Ovary (tissue), 9 donors: Measurements from ENCODE around the gene PTPRK. TPM values are rescaled to one million over a fixed set of nuclear protein-coding genes. Genes with fewer than 3 reads are reported as not detected.

Experiments
- DNase-seq, 5 donors: peaks; one replicate each; pipeline ENCODE4 v3.0.0-alpha.2; 2019 to 2020
- H3K27ac ChIP-seq, 2 donors: fragments of 200-600 bp; one replicate each; pipeline versions ENCODE4 v1.5.1 to v1.8.0; 2019 to 2022
- H3K27me3 ChIP-seq: fragments of 200-600 bp; one replicate; pipeline ENCODE4 v1.8.0; 2022
- H3K36me3 ChIP-seq: fragments of 200-600 bp; sonication (generic); one replicate; pipeline ENCODE4 v1.5.1; 2019
- H3K4me1 ChIP-seq: one replicate; pipeline ENCODE4 v1.8.1; 2013; ENCODE audit warnings: mild to moderate bottlenecking, moderate library complexity; ENCODE audit not compliant: insufficient read depth
- H3K4me3 ChIP-seq: fragments of 200-600 bp; sonication (generic); one replicate; pipeline ENCODE4 v1.5.1; 2017
- H3K9me3 ChIP-seq, 2 donors: fragments of 200-600 bp in 1 of 2; sonication (generic) in 1 of 2; one replicate each; pipeline versions ENCODE4 v1.5.1 to v1.8.1; 2013 to 2019; ENCODE audit warnings: mild to moderate bottlenecking in 1 of 2, moderate library complexity in 1 of 2
- EP300 ChIP-seq: sonication (generic); formaldehyde crosslinking; IDR thresholded peaks from one replicate; pipeline ENCODE4 v1.6.1; 2017; ENCODE audit warnings: antibody characterized with exemption
- POLR2A ChIP-seq: fragments of 450-650 bp; IDR thresholded peaks from one replicate; pipeline ENCODE4 v1.6.1; 2017; ENCODE audit warnings: antibody characterized with exemption, mild to moderate bottlenecking, moderate library complexity
- WGBS, 3 donors: extraction: QIAGEN DNeasy Blood & Tissue Kit in 1 of 3; methylation state at CpG; one replicate each; pipeline versions ENCODE4 v1.1.5 to v1.1.7; 2013 to 2017; 5-methylcytosine and 5-hydroxymethylcytosine counted together
- intact Hi-C, 4 donors: fragments of 100-400 bp; cut with DNase I; formaldehyde crosslinking; loops; one replicate each; pipeline versions ENCODE4 v1.11.0 to v1.15.1; 2022 to 2023
- polyA plus RNA-seq, 2 donors: library from polyadenylated mRNA; stranded (reverse); fragments of 200-250 nt in 1 of 2; fragments of 350-450 nt in 1 of 2; fragmentation: Illumina TruSeq in 1 of 2; extraction: RNeasy Lipid Tissue Mini Kit (QIAGEN cat#74804) in 1 of 2; gene quantifications; one replicate each; pipeline ENCODE4 v1.2.3, GENCODE V29; 2013 to 2014
- total RNA-seq, 7 donors: library from RNA; depleted of rRNA in 2 of 7; stranded (reverse); fragments of >200 nt in 2 of 7; fragmentation: NEBNext Ultra II Directional in 3 of 7; extraction: Animal tissue kit (Norgen Biotek cat#: 25700) in 3 of 7; gene quantifications; one replicate each; pipeline versions ENCODE4 v1.1.0 to v1.2.4, GENCODE V29; 2016 to 2023
- TF ChIP-seq, protein P1 (sequence below), 3 donors: fragments of 450-650 bp in 2 of 3; fragments of 200-600 bp in 1 of 3; IDR thresholded peaks; one replicate each; pipeline versions ENCODE4 v1.5.1 to v1.8.0; 2016 to 2022; ENCODE audit warnings: antibody characterized with exemption in 3 of 3, mild to moderate bottlenecking in 1 of 3
- donor health status: DM: no; HTN: no; CAD: no; lungs with moderate emphysema.
- donor health status: DM: no; HTN: no; CAD: no.
- donor health status: Bipolar disorder and iron deficiency.
- donor health status: DM: yes; HTN: yes; CAD: no.
- donor health status: DM: no; HTN: no; CAD: no.
- donor health status: DM: yes; HTN: yes; CAD: no.

The PTPRK gene
- total and polyA plus RNA-seq, 9 donors: 24.0 to 50.7 (median 44.1) TPM

DNA sequence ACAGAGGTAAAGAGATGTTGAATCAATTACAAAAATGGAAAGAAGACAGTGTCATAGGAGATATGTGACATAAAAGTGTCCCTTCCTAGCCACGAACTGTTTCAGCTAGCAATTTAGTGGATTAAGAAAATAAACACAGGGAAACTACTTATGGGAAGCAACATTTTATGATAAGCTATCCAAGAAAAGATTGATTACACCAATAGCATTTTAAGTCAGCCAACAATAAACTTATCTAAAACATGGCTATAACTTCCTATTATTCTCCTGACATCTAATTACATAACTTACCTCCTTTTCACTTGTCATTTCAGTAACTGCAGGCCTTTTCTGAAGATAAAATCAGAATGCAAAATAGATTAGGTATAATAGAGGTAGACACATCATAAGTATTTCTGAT is 111.4 kb downstream of the PTPRK start:
- Histone ChIP-seq H3K4me3 (no peak overlapping the region), H3K27ac (no peak overlapping the region), H3K4me1 (peaks cover 2% of the 10 kb centered on the region), H3K36me3 (no peaks in the 10 kb centered on the region), H3K27me3 (no peaks in the 10 kb centered on the region), H3K9me3 (no peaks in the 10 kb centered on the region)
- WGBS, 3 donors: 91 to 94% (median 93%) methylated on average over 1 of the region's 1 CpG
- TF ChIP-seq, protein P1, sequence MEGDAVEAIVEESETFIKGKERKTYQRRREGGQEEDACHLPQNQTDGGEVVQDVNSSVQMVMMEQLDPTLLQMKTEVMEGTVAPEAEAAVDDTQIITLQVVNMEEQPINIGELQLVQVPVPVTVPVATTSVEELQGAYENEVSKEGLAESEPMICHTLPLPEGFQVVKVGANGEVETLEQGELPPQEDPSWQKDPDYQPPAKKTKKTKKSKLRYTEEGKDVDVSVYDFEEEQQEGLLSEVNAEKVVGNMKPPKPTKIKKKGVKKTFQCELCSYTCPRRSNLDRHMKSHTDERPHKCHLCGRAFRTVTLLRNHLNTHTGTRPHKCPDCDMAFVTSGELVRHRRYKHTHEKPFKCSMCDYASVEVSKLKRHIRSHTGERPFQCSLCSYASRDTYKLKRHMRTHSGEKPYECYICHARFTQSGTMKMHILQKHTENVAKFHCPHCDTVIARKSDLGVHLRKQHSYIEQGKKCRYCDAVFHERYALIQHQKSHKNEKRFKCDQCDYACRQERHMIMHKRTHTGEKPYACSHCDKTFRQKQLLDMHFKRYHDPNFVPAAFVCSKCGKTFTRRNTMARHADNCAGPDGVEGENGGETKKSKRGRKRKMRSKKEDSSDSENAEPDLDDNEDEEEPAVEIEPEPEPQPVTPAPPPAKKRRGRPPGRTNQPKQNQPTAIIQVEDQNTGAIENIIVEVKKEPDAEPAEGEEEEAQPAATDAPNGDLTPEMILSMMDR (IDR thresholded peaks at IDR 0.05): no peak
- TF ChIP-seq POLR2A (no peak), EP300 (no peak)
- no peak for DNase-seq
- intact Hi-C loops: loop anchor here in 1 of 4 donors (5.0 kb wide), 1 partner anchor 272 kb away; no protein-coding TSS in a partner anchor

DNA sequence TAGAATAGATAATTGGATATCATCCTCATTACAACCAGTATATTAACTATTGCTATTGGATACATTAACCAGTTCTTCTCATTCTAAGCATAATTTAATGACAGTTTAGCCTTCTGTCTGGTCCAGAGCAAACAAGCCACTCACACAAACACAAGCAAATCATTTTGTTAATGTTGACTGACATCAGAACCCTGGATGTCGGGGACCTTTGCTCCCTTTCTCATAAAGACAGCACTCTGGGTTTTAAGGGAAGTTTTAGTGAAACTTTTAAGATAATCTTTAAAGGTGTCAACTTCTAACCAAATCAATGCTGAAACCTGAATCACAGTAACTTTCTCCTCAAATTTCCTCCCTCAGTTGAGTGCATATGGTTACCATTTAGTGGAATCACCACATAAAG is 113.9 kb downstream of the PTPRK start:
- Histone ChIP-seq H3K27me3 (no peaks in the 10 kb centered on the region), H3K27ac (no peak overlapping the region), H3K4me3 (no peak overlapping the region), H3K36me3 (no peaks in the 10 kb centered on the region), H3K4me1 (peaks cover 2% of the 10 kb centered on the region), H3K9me3 (no peaks in the 10 kb centered on the region)
- no peak for TF ChIP-seq POLR2A
- TF ChIP-seq, protein P1 (IDR thresholded peaks at IDR 0.05): no peak
- intact Hi-C loops: loop anchor here in 1 of 4 donors (5.0 kb wide), 1 partner anchor 269 kb away; no protein-coding TSS in a partner anchor
- DNase-seq: no peak
- WGBS, 3 donors: 97 to 100% (median 97%) methylated on average over 1 of the region's 1 CpG

DNA sequence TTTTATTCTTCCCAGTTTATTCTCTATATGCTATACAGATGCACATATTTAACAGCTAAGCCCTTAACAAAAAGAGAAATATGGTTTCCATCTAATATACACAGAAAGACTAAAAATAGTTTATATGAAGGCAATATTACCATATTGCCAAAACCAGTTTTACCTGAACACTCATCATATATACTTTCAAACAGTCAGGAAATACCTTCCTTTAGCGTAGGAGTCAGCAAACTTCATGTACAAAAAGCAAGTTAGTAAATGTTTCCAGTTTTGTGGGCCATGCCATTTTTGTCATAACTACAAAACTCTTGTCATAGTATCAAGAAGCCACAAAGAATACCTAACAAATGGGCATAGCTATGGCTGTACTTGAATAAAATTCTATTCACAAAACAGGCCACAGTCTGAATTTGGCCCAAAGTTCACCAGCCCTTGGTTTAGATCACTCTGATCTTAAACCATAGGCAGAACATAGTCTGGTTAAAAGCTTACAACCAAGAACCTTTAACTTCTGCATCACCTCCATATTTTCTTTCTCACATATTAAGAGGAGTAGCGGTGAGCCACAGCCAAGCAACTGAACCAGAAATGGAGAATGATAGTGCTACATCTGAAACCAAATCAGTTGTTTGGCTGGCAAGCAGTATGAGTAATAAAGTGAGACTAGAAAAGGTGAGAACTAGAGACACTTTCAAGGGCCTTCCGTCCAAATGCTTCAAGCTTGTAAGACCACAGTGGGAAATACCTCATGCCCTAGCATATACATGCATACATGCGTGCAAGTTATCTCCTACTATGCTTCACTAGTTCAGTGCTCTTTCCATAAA is 116.6 kb downstream of the PTPRK start:
- TF ChIP-seq POLR2A (no peak), EP300 (no peak)
- TF ChIP-seq, protein P1 (IDR thresholded peaks at IDR 0.05): no peak
- intact Hi-C loops: no loop called here
- WGBS, 3 donors: 95 to 97% (median 97%) methylated on average over 4 of the region's 4 CpGs
- Histone ChIP-seq H3K4me3 (no peak overlapping the region), H3K9me3 (no peaks in the 10 kb centered on the region), H3K4me1 (peaks cover 2% of the 10 kb centered on the region), H3K27me3 (no peaks in the 10 kb centered on the region), H3K27ac (no peak overlapping the region), H3K36me3 (no peaks in the 10 kb centered on the region)
- no peak for DNase-seq

DNA sequence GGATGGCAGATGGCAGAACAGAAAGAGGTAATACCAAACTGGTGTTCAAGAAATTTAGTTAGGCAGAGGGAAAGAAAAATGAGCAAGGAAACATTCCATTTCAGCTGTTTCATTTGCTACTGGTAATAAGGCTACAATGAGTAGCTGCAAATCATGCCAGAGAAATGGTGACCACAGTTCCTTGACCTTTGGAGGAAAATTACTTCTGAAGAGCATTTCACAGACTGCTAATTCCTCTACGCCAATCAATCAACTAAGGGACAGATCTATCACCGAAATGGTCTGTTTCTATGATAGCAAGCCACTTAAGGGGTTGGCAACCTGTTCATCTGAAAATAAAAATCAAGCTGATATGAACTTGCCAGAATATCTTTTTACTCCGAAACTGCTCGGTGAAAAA is 119.5 kb downstream of the PTPRK start:
- 82 to 92% (median 83%) methylated on average over 4 of the region's 4 CpGs for WGBS, 3 donors
- Histone ChIP-seq H3K27ac (no peak overlapping the region), H3K36me3 (no peaks in the 10 kb centered on the region), H3K9me3 (no peaks in the 10 kb centered on the region), H3K4me3 (no peak overlapping the region), H3K4me1 (peaks cover 2% of the 10 kb centered on the region), H3K27me3 (no peaks in the 10 kb centered on the region)
- intact Hi-C loops: no loop called here
- TF ChIP-seq POLR2A: no peak
- TF ChIP-seq, protein P1 (IDR thresholded peaks at IDR 0.05): no peak
- no peak for TF ChIP-seq EP300
- DNase-seq: no peak
